VCaP (cell line): ENCODE measurements around the gene SMARCA2.

Experiments
- H3K27ac ChIP-seq: fragments of 450-650 bp; 2 replicates; pipeline ENCODE4 v1.5.1; 2017
- TF ChIP-seq, protein P1 (sequence below): fragments of 450-650 bp; conservative IDR thresholded peaks from 2 replicates; pipeline ENCODE4 v1.5.1; 2017; ENCODE audit warnings: mild to moderate bottlenecking, moderate library complexity

The SMARCA2 gene

DNA sequence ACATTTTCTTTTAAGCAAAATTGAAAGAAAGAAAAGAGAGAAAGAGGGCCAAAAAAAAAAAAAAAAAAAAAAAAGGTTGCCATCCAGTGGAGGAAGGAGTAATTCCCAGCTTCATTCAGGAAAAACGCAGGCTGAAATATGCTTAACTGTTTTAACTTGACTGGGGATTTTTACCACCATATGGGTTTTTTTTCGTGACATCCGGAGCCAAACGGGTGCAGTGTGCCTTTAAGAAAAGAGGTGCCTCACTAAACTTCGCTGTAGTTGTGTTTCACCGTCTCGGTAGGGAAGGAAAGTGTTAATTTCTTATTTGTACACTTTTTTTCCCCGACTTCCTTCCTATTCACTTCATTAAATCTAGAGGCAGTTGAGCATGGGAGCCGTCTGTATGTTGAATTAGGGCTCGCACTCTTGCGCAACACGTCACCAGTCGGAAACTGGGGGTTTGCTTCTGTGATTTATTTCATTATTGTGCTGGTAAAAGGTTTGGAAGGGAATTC lies 143.0 kb downstream of the SMARCA2 start:
- peak overlapping the region; percentile 86 for H3K27ac ChIP-seq
- TF ChIP-seq, protein P1, sequence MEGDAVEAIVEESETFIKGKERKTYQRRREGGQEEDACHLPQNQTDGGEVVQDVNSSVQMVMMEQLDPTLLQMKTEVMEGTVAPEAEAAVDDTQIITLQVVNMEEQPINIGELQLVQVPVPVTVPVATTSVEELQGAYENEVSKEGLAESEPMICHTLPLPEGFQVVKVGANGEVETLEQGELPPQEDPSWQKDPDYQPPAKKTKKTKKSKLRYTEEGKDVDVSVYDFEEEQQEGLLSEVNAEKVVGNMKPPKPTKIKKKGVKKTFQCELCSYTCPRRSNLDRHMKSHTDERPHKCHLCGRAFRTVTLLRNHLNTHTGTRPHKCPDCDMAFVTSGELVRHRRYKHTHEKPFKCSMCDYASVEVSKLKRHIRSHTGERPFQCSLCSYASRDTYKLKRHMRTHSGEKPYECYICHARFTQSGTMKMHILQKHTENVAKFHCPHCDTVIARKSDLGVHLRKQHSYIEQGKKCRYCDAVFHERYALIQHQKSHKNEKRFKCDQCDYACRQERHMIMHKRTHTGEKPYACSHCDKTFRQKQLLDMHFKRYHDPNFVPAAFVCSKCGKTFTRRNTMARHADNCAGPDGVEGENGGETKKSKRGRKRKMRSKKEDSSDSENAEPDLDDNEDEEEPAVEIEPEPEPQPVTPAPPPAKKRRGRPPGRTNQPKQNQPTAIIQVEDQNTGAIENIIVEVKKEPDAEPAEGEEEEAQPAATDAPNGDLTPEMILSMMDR: no peak

DNA sequence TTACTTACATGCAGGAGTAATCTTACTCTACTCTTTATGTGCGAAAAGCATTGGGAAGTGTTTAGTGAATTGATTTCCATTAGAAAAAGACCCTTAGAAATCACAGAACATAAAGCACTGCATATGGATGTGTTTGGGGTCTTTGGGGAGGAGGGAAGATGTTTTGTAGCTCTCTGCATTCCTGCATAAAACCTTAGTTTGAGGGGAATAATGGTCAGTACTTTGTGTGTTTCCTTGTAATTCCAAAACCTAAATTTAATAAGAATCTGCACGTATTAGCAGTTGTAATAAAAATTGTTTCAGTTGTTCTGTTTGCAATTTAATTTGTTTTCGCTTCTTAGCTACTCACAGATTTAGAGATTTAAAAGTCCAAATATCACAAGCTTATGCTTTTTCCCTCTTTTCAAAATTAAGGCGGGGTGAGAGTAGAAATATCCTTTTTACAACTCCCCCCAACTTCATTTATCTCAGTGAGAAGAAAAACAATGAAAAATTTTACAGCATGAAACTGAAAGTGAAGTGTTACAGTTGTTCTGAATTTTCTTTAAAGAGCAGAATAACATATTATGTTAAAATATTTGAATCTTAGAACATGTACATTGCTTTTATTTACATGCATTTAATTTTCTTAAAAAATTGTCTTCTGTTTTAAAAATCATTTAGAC lies 143.8 kb downstream of the SMARCA2 start:
- peak overlapping the region; percentile 86 for H3K27ac ChIP-seq
- TF ChIP-seq, protein P1: no peak

DNA sequence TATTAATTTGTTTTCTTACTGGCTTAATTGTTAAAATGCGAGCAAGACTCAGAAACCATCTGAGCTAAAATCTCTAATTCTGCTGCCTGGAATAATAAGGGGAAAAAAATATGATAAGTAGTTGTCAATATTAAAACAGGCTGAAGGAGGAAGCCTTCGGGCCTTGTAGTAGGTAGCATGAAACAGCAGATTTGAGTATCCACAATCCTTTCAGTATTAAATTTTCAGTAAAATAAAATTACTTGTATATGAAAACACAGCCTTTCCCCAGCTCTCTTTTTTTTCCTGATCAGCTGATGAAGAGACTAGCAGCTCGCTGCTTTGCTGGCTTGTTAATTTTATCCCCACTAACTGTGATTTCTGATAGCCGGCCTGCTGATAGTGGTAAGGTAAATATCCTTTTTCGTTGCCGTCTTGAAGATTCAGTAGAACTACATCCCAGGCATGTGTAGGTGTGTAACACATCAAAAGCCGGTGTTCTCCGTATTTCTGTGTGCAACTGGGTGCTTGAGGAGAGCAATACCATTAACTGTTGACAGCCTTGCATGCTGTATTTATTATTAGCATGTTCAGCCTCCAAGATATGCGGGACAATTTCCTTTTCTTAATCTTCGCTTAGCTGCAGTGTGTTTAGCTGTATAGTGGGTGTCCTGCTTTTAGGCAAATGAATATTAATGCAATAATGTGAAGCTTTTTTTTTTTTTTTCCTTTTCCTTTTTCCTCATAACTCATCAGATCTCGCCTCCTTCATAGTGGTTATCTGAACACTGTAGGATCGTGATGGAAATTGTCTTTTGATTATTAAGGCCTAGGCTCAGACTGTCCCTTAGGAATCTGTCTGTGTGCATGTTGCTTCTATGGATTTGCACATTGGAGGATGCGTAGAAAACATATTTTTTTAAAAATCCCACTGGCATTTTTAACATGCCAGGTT lies 144.6 kb downstream of the SMARCA2 start:
- TF ChIP-seq, protein P1: no peak
- H3K27ac ChIP-seq: peak overlapping the region; percentile 86

DNA sequence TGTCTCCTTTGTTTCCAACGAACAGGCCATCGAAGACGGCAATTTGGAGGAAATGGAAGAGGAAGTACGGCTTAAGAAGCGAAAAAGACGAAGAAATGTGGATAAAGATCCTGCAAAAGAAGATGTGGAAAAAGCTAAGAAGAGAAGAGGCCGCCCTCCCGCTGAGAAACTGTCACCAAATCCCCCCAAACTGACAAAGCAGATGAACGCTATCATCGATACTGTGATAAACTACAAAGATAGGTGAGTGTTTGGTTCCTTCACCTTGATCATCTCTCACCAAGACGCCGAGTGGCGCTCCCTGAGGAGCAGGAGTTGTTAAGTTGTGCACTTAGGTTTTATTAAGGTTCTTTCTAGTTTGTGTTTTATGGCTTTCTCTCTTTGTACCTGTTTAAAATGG lies 146.5 kb downstream of the SMARCA2 start:
- TF ChIP-seq, protein P1: no peak
- H3K27ac ChIP-seq: peak overlapping the region; percentile 86

DNA sequence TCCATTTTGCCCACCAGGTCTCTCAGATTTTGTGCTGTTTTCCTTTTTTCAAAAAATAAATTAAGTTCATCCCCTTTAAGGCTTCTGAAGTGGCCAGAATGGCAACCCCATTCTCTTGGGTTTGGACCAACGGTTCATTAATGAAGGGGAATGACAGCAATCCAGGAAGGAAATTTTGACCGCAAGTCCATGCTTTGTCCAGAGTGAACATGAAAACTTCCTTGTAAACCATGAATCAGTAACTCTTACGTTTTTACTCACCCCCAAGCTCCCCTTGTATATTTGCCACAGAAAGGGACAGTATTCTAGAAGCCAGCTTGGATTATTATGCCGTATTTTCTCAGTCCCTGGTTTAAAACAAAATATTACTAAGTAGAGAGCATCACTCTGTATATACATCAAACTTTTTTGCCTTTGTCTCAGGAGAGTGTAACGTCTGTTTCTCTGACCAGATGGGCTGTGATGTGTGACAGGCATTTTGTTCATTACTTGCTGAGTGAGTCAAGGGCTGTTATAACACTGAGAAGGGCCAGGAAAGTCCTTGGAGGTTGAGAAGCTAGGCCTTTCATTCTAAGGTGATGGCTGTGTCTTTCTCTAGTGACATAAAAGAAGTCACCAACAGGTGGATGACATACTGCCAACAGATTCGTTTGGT lies 148.2 kb downstream of the SMARCA2 start:
- no peak overlapping the region for H3K27ac ChIP-seq
- TF ChIP-seq, protein P1: no peak

DNA sequence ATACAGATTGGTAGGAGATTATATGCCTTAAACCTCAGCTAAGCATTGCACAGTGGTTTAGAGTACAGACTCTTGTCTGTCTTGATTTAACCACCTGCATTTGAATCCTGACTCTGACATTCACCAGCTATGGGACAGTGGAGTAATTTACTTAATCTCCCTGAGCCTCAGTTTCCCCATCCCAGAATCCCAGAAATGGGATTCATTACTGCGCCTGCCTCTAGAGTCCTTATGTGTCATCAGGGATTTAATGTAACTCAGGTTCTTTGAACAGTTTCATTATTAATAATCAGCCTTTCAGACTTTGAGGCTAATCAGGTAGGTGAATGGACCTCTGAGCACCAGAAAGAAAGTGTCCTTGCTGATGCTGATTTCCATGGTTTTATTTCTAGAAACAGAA lies 149.1 kb downstream of the SMARCA2 start:
- H3K27ac ChIP-seq: no peak overlapping the region
- TF ChIP-seq, protein P1: no peak

DNA sequence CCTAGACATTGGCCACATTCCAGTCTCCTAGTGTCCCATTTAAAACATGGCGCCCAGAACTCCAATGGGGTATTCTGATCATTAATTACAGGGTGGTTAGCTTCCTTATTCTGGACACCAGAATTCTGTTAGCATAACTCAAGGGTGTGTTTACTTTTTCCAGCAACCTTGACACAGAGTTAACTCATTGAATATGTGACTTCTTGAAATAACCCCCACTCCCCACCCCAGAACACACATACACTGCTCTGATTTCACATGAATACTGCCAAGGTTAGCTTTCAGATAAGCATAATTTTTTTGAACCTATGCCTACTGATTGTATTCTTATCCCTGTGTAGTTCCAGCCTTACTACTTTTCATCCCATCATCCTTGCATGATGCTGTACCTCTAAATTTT lies 151.1 kb downstream of the SMARCA2 start:
- TF ChIP-seq, protein P1: no peak

More for the DNA sequence above, 151.1 kb downstream of the SMARCA2 start:
- H3K27ac ChIP-seq: no peak overlapping the region
